Renal pelvis (tissue), 4 donors: ENCODE data around the gene TREX2. TPM values are rescaled to one million over a fixed set of nuclear protein-coding genes. Genes with fewer than 3 reads are reported as not detected.

Experiments
- DNase-seq: peaks from one replicate; pipeline ENCODE4 v3.0.0-alpha.2; 2013
- polyA plus RNA-seq, 3 donors: library from polyadenylated mRNA; unstranded; fragments of 120-200 nt; gene quantifications; one replicate each; pipeline ENCODE4 v1.2.1, GENCODE V29; 2013; ENCODE audit not compliant: insufficient read length in 3 of 3

TREX2 gene
- polyA plus RNA-seq, 3 donors = 0.48 to 0.54 (median 0.50) TPM

- no peak for DNase-seq
These were observed 10.8 kb upstream of the TREX2 start for GRCh38 chrX:153456704-153457103.

GRCh38 chrX:153456161-153456560, 10.3 kb upstream of the TREX2 start:
- DNase-seq = no peak

- no peak for DNase-seq
These were observed 9.7 kb upstream of the TREX2 start for GRCh38 chrX:153455571-153455970.

- DNase-seq = no peak
These were observed 9.2 kb upstream of the TREX2 start for GRCh38 chrX:153454901-153455550.

- DNase-seq = no peak
These were observed 5.1 kb upstream of the TREX2 start for GRCh38 chrX:153450949-153451277.

GRCh38 chrX:153450114-153450948, 4.5 kb upstream of the TREX2 start:
- DNase-seq = no peak

GRCh38 chrX:153449368-153450113, 3.7 kb upstream of the TREX2 start:
- no peak for DNase-seq

GRCh38 chrX:153448556-153449367, 2.9 kb upstream of the TREX2 start:
- no peak for DNase-seq

- DNase-seq = no peak
These were observed 1.7 kb upstream of the TREX2 start for GRCh38 chrX:153447581-153447960.

GRCh38 chrX:153446950-153447580, 1.2 kb upstream of the TREX2 start:
- no peak for DNase-seq

GRCh38 chrX:153446636-153446936, 730 bp upstream of the TREX2 start:
- no peak for DNase-seq

GRCh38 chrX:153445106-153445855, 575 bp downstream of the TREX2 start:
- no peak for DNase-seq

GRCh38 chrX:153444333-153445011, 1.4 kb downstream of the TREX2 start:
- no peak for DNase-seq

- DNase-seq = no peak
These were observed 2.2 kb downstream of the TREX2 start for GRCh38 chrX:153443476-153444332.

- DNase-seq = no peak
These were observed 3.4 kb downstream of the TREX2 start for GRCh38 chrX:153442463-153442862.

GRCh38 chrX:153441981-153442380, 3.9 kb downstream of the TREX2 start:
- DNase-seq = no peak

- no peak for DNase-seq
These were observed 4.6 kb downstream of the TREX2 start for GRCh38 chrX:153441296-153441695.

GRCh38 chrX:153440556-153441135, 5.2 kb downstream of the TREX2 start:
- no peak for DNase-seq

GRCh38 chrX:153439977-153440376, 5.9 kb downstream of the TREX2 start:
- DNase-seq = no peak
